GM08714 (cell line): ENCODE results near the gene MGAT2.

Experiments used
- H3K4me3 ChIP-seq: fragments of 200-500 bp; sonication (Bioruptor generic); 2 replicates; pipeline ENCODE4 v1.5.1; 2014; ENCODE audit warnings: mild to moderate bottlenecking, low read length, inconsistent platforms
- ZNF274 ChIP-seq: IDR thresholded peaks from 2 replicates; pipeline ENCODE4 v1.6.1; 2012; ENCODE audit warnings: mild to moderate bottlenecking, low read depth, low read length

MGAT2 gene

GRCh38 chr14:49589387-49589786, 31.2 kb upstream of the MGAT2 start:
- TF ChIP-seq ZNF274: no peak
- no peak overlapping the region for H3K4me3 ChIP-seq

GRCh38 chr14:49593016-49593415, 27.6 kb upstream of the MGAT2 start:
- TF ChIP-seq ZNF274: no peak

GRCh38 chr14:49594347-49595091, 26.1 kb upstream of the MGAT2 start:
- TF ChIP-seq ZNF274: no peak
- H3K4me3 ChIP-seq: no peak overlapping the region

More at GRCh38 chr14:49593016-49593415, 27.6 kb upstream of the MGAT2 start:
- no peak overlapping the region for H3K4me3 ChIP-seq

DNA sequence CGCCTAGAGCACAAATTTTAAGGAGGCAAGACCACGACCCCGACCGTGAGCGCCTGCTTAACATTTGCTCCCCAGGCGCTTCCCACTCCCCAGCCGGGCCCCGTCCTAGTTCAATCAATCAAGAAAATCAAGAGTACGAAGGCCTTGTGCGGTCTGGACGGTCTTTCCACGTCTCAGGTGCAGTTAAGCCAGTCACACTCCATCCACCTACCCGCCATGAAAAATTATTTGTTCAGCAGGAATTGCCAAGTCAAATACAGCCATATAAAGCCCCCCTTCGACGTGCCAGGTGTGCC, 22.5 kb upstream of the MGAT2 start:
- H3K4me3 ChIP-seq: peak overlapping the region; percentile 75
- TF ChIP-seq ZNF274: no peak

GRCh38 chr14:49598485-49599300, 21.9 kb upstream of the MGAT2 start, which contains the start of gene LRR1:
LRR1 (plus strand) TSS chr14:49598940; CDS start chr14:49599021, 81 bp downstream.
- TF ChIP-seq ZNF274: no peak

GRCh38 chr14:49607583-49607982, 13.0 kb upstream of the MGAT2 start:
- no peak overlapping the region for H3K4me3 ChIP-seq
- TF ChIP-seq ZNF274: no peak

More at GRCh38 chr14:49598485-49599300, 21.9 kb upstream of the MGAT2 start, which contains the start of gene LRR1:
- peak within 1 kb of the TSS; percentile 81 for H3K4me3 ChIP-seq

DNA sequence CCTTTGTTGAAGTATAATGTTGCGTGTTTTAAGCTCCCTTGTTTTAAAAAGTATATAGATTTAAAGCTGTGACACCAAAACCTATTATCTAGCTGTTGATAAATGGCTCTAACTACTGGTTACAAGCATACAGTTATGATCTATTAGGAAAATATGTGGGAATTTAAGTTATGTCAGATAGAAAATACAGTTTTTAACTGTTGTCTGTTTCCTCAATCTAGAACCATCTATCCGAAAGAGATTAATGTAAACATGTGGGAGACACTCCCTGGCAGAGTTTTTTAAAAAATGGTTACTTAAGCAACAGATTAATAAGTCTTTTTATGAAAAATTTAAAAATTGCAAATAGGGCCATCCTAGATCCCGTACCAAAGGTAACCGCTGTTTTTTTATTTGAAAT, 8.3 kb upstream of the MGAT2 start:
- no peak overlapping the region for H3K4me3 ChIP-seq
- TF ChIP-seq ZNF274: no peak

DNA sequence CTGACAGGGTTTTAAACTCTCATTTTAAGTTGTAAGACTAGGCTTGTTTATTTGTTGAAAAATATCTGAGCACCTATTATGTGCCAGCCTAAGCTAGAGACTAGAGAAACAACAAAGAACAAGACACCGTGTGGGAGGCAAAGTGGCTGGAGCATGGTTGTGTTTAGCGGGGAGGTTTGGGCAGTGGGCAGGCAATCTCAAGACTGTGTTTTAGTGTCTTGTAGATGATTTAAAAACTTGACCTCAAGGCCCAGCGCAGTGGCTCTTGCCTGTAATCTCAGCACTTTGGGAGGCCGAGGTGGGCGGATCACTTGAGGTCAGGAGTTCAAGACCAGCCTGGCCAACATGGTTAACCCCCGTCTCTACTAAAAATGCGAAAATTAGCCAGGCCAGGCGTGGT, 7.9 kb upstream of the MGAT2 start:
- H3K4me3 ChIP-seq: no peak overlapping the region
- no peak for TF ChIP-seq ZNF274

DNA sequence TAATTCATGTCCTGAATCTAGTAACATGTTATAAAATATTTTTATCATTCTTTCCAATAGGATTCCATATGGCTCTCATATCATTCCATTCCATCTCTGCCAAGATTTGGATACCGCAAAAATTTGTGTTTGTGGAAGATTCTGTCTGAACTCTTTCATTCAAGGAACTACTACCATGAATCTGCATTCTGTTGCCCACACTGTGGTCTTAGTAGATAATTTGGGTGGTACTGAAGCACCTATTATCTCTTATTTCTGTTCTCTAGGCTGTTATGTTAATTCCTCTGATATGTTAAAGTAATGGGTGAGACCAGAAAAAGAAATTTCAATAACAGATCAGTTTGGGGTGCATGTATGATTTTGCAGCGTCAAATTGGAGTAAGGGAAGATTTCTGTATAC, 6.4 kb upstream of the MGAT2 start:
- no peak overlapping the region for H3K4me3 ChIP-seq
- no peak for TF ChIP-seq ZNF274

GRCh38 chr14:49615776-49616175, 4.8 kb upstream of the MGAT2 start:
- TF ChIP-seq ZNF274: no peak

DNA sequence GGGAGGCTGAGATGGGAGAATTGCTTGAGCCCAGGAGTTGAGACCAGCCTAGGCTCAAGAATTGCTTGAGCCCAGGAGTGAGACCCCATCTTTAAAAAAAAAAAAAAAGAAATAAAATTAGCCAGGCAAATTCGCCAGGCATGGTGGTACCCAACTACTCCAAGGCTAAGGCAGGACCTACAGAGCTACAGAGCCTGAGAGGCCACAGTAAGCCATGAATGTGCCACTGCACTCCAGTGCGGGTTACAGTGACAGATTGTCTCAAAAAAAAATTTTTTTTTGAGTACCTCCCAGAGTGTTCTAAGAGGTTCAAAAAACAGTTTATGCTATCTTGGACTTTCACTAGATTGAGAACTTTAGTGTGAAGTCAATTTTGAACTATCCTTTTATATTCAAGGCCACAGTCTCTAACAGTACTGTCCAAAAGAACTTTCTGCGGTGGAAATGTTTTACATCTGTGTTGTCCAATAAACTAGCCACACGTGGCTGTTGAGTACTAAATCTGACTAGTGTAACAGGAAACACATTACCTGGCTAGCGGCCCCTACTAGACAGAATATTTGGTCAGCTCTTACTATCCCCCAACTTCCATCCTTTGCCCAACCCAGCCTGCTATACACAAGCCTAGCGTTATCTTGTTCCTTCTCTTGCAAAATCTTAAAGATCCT, 2.6 kb upstream of the MGAT2 start:
- H3K4me3 ChIP-seq: no peak overlapping the region
- TF ChIP-seq ZNF274: no peak

More at GRCh38 chr14:49615776-49616175, 4.8 kb upstream of the MGAT2 start:
- no peak overlapping the region for H3K4me3 ChIP-seq

- peak overlapping the region; percentile 72 for H3K4me3 ChIP-seq
Observed at GRCh38 chr14:49619273-49619672, 1.3 kb upstream of the MGAT2 start.

DNA sequence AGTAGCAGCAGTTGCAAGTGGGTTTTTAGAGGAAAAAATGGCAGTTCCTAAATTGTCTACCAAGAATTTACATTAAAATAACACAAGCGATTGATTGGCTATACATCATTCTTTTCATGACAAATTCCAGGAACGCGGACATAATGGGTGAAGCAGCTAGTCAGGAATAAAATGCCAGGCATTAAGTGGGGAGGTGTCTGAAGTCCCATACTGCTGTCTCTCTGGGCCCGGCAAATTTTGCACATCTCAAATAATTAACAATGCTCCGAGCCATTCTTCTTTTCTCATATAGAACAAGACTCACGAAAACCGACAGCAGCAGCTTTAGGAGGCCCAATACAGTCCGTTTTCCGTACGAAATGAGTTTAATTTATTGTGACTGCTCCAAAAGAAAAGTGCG, 869 bp upstream of the MGAT2 start:
- TF ChIP-seq ZNF274: no peak
- H3K4me3 ChIP-seq: peak overlapping the region; percentile 72

DNA sequence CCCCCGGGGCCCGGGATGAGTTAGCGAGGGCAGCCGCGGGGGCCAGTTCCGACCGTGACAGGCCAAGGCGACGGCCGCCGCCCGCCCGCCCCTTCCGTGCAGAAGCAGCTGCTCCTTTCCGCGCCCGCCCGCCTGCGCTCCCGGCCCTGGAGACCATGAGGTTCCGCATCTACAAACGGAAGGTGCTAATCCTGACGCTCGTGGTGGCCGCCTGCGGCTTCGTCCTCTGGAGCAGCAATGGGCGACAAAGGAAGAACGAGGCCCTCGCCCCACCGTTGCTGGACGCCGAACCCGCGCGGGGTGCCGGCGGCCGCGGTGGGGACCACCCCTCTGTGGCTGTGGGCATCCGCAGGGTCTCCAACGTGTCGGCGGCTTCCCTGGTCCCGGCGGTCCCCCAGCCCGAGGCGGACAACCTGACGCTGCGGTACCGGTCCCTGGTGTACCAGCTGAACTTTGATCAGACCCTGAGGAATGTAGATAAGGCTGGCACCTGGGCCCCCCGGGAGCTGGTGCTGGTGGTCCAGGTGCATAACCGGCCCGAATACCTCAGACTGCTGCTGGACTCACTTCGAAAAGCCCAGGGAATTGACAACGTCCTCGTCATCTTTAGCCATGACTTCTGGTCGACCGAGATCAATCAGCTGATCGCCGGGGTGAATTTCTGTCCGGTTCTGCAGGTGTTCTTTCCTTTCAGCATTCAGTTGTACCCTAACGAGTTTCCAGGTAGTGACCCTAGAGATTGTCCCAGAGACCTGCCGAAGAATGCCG, 699 bp downstream of the MGAT2 start:
- no peak for TF ChIP-seq ZNF274
- H3K4me3 ChIP-seq: peak overlapping the region; percentile 66
